Smooth muscle cell (in vitro differentiated cells): ENCODE measurements around the gene LRRC63. TPM values are rescaled to one million over a fixed set of nuclear protein-coding genes. Genes with fewer than 3 reads are reported as not detected.

Experiments used
- DNase-seq: peaks from one replicate; lab custom pipeline; 2025; ENCODE audit not compliant: unreplicated experiment; lab: John Stamatoyannopoulos, UW
- H2AFZ ChIP-seq: fragments of 200-600 bp; sonication (generic); 2 replicates; pipeline ENCODE4 v1.6.0; 2016; ENCODE audit warnings: antibody characterized with exemption, low read depth, mild to moderate bottlenecking
- H3F3A ChIP-seq: fragments of 200-600 bp; sonication (generic); 2 replicates; pipeline ENCODE4 v1.6.0; 2017; ENCODE audit warnings: antibody characterized with exemption, low read depth
- H3K27ac ChIP-seq: fragments of 200-600 bp; sonication (generic); 2 replicates; pipeline ENCODE4 v1.5.1; 2016; ENCODE audit warnings: low read depth, mild to moderate bottlenecking
- H3K27me3 ChIP-seq: fragments of 200-600 bp; sonication (generic); 2 replicates; pipeline ENCODE4 v1.6.1; 2016; ENCODE audit warnings: low read depth, mild to moderate bottlenecking
- H3K36me3 ChIP-seq: fragments of 200-600 bp; sonication (generic); 2 replicates; pipeline ENCODE4 v1.5.1; 2016; ENCODE audit warnings: low read depth
- H3K4me1 ChIP-seq: fragments of 200-600 bp; sonication (generic); 2 replicates; pipeline ENCODE4 v1.5.1; 2016; ENCODE audit warnings: low read depth
- H3K4me2 ChIP-seq: fragments of 200-600 bp; sonication (generic); 2 replicates; pipeline ENCODE4 v1.6.0; 2016; ENCODE audit warnings: mild to moderate bottlenecking
- H3K4me3 ChIP-seq: fragments of 200-600 bp; sonication (generic); 2 replicates; pipeline ENCODE4 v1.5.1; 2016; ENCODE audit warnings: mild to moderate bottlenecking
- H3K79me2 ChIP-seq: fragments of 200-600 bp; sonication (generic); 2 replicates; pipeline ENCODE4 v1.6.0; 2016; ENCODE audit warnings: low read depth, mild to moderate bottlenecking
- H3K9ac ChIP-seq: fragments of 200-600 bp; sonication (generic); 2 replicates; pipeline ENCODE4 v1.6.0; 2016; ENCODE audit warnings: low read depth
- H3K9me3 ChIP-seq: fragments of 200-600 bp; sonication (generic); replicated peaks from 2 replicates; pipeline ENCODE4 v1.5.1; 2016; ENCODE audit warnings: low read depth
- H4K20me1 ChIP-seq: fragments of 200-600 bp; sonication (generic); 2 replicates; pipeline ENCODE4 v1.6.0; 2016; ENCODE audit warnings: low read depth
- WGBS: methylation state at CpG from one replicate; pipeline ENCODE4 v1.1.7; 2016; ENCODE audit warnings: low lambda C conversion rate; 5-methylcytosine and 5-hydroxymethylcytosine counted together
- polyA plus RNA-seq: library from polyadenylated mRNA; unstranded; fragments of >200 nt; fragmentation: Nextera tagmentation; extraction: Ambion mirVana; gene quantifications from 2 replicates; pipeline ENCODE4 v1.2.1, GENCODE V29; 2016
- total RNA-seq: library from RNA; depleted of rRNA; stranded (reverse); fragments of >200 nt; gene quantifications from 2 replicates; pipeline ENCODE4 v1.2.3, GENCODE V29; 2014
- TF ChIP-seq, protein P1 (sequence below): fragments of 200-600 bp; sonication (generic); IDR thresholded peaks from 2 replicates; pipeline ENCODE4 v1.5.1; 2017; ENCODE audit warnings: borderline replicate concordance, mild to moderate bottlenecking, antibody characterized with exemption; ENCODE audit not compliant: insufficient read depth, poor library complexity, severe bottlenecking

LRRC63 gene
- total and polyA plus RNA-seq, 2 experiments from 2014 or later = 0.16 TPM; not detected in 1

DNA sequence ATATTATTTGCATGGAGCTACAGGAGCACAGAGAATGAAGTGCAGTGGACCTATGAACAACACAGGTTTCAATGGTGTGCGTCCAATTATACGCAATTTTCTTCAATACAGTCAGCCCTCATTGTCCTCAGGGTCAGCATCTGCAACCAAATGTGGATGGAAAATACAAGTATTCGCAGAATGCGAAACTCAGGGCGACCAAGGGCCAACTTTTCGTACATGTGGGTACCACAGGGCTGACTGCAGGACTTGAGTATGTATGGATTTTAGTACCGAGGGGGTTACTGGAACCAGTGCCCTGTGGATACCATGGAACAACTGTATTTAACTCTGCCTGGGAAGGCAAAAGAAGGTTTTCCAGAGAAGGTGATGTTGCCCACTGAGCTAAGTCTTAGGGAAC lies 40.0 kb upstream of the LRRC63 start:
- H3K27me3 ChIP-seq = no peaks in the 10 kb centered on the region
- no peaks in the 10 kb centered on the region for H3K36me3 ChIP-seq
- no peaks in the 10 kb centered on the region for H3F3A ChIP-seq
- H3K4me2 ChIP-seq = no peak overlapping the region
- DNase-seq = no peak
- H4K20me1 ChIP-seq = no peaks in the 10 kb centered on the region
- H3K9ac ChIP-seq = no peak overlapping the region
- no peak overlapping the region for H3K4me3 ChIP-seq
- H2AFZ ChIP-seq = no peak overlapping the region
- H3K79me2 ChIP-seq = no peaks in the 10 kb centered on the region
- peaks cover 3% of the 10 kb centered on the region for H3K4me1 ChIP-seq
- H3K9me3 ChIP-seq = no peaks in the 10 kb centered on the region
- WGBS = 98% methylated on average over 7 of the region's 7 CpGs
- TF ChIP-seq, protein P1, sequence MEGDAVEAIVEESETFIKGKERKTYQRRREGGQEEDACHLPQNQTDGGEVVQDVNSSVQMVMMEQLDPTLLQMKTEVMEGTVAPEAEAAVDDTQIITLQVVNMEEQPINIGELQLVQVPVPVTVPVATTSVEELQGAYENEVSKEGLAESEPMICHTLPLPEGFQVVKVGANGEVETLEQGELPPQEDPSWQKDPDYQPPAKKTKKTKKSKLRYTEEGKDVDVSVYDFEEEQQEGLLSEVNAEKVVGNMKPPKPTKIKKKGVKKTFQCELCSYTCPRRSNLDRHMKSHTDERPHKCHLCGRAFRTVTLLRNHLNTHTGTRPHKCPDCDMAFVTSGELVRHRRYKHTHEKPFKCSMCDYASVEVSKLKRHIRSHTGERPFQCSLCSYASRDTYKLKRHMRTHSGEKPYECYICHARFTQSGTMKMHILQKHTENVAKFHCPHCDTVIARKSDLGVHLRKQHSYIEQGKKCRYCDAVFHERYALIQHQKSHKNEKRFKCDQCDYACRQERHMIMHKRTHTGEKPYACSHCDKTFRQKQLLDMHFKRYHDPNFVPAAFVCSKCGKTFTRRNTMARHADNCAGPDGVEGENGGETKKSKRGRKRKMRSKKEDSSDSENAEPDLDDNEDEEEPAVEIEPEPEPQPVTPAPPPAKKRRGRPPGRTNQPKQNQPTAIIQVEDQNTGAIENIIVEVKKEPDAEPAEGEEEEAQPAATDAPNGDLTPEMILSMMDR = no peak
- H3K27ac ChIP-seq = no peak overlapping the region

DNA sequence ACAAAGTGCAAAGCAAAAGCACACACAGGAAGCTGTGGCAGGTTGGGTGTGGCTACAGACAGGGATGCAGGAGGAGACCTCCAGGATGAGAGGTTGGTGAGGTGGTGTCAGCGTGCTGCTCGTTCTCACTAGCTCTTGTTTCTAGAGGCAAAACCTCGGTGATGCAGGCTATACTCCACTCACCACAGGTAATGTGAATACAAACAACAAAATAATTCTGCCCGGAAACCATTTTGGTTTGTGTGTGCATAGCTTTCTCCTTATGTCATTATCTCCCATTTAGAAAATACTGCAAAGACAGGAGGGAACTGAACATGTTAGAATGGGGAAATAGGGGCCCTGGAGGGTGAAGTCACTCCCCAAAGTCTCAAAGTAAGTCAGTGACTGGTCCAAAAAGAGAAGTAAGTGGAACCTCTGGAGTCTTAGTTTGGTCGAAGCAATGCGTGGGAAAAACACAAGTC lies 39.2 kb upstream of the LRRC63 start:
- Histone ChIP-seq H3F3A (no peaks in the 10 kb centered on the region), H2AFZ (no peak overlapping the region), H4K20me1 (no peaks in the 10 kb centered on the region), H3K4me3 (no peak overlapping the region), H3K9me3 (no peaks in the 10 kb centered on the region), H3K4me1 (peaks cover 3% of the 10 kb centered on the region), H3K36me3 (no peaks in the 10 kb centered on the region), H3K9ac (no peak overlapping the region), H3K27ac (no peak overlapping the region), H3K79me2 (no peaks in the 10 kb centered on the region), H3K27me3 (no peaks in the 10 kb centered on the region), H3K4me2 (no peak overlapping the region)
- DNase-seq = no peak
- TF ChIP-seq, protein P1 = no peak
- 90% methylated on average over 6 of the region's 6 CpGs for WGBS

DNA sequence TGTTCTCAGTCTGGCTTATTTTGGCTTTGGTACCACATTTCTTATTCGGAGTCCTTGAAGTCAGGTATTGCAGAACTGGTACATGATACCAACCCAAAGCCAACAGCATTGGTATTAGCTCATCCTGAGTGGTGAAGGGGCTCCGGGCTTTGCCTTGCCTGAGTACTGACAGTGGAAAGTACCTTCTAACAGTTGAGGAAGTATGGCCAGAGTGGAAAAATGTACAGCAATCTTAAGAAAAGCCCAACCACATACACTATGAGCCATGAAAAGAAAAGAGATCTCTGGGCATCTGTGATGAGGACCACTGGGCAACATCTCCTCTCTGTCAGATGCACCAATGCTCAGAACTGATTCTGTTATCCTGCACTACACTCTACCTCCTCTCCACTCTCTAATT lies 38.1 kb upstream of the LRRC63 start:
- no peaks in the 10 kb centered on the region for H3K79me2 ChIP-seq
- no peaks in the 10 kb centered on the region for H3F3A ChIP-seq
- no peak overlapping the region for H3K4me2 ChIP-seq
- DNase-seq = no peak
- no peaks in the 10 kb centered on the region for H3K27me3 ChIP-seq
- no peaks in the 10 kb centered on the region for H3K36me3 ChIP-seq
- H4K20me1 ChIP-seq = no peaks in the 10 kb centered on the region
- H3K4me1 ChIP-seq = peaks cover 2% of the 10 kb centered on the region
- no peak overlapping the region for H3K4me3 ChIP-seq
- H3K9ac ChIP-seq = no peak overlapping the region
- no peak overlapping the region for H3K27ac ChIP-seq
- no peak overlapping the region for H2AFZ ChIP-seq
- TF ChIP-seq, protein P1 = no peak
- no peaks in the 10 kb centered on the region for H3K9me3 ChIP-seq
- 90% methylated on average over 2 of the region's 2 CpGs for WGBS

DNA sequence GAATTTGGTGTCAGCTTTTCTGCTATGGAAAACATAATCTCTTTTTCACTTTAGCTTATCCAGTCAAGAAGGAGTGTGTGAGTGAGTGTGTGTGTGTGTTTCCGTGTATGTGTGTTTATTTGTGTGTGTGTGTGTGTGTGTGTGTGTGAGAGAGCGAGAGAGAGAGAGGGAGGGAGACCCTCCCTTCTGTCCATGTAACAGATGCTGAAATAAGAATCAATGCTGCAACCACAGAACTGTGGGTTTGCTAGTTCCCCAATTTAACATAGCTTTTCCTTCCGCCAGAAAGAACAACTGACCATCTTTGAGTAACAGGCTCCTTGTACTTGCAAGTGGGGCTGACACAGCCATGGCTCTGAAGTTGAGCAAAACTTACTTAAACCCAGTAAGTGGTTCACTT lies 35.0 kb upstream of the LRRC63 start:
- Histone ChIP-seq H3K79me2 (no peaks in the 10 kb centered on the region), H3K9ac (no peak overlapping the region), H4K20me1 (no peaks in the 10 kb centered on the region), H3F3A (no peaks in the 10 kb centered on the region), H3K36me3 (no peaks in the 10 kb centered on the region), H3K4me2 (no peak overlapping the region), H3K4me3 (no peak overlapping the region), H3K4me1 (no peaks in the 10 kb centered on the region), H2AFZ (no peak overlapping the region), H3K9me3 (no peaks in the 10 kb centered on the region), H3K27ac (no peak overlapping the region), H3K27me3 (no peaks in the 10 kb centered on the region)
- DNase-seq = no peak
- TF ChIP-seq, protein P1 = no peak
- WGBS = 87% methylated on average over 3 of the region's 3 CpGs
